Caco-2 (cell line): ENCODE data around the gene KREMEN1. TPM values are rescaled to one million over a fixed set of nuclear protein-coding genes. Genes with fewer than 3 reads are reported as not detected.

Experiments used
- BruUV-seq: library from RNA; stranded (reverse); fragments of 400-500 nt; replicated peaks from 2 replicates; lab custom pipeline; 2021; lab: Mats Ljungman, UMichigan
- CTCF ChIA-PET: fragments of 300-600 bp; sonication (Branson Sonifier 250); formaldehyde crosslinking; loops from one replicate; lab custom pipeline; 2022; ENCODE audit warnings: antibody characterized with exemption; lab: Charles Lee
- POLR2A ChIA-PET: fragments of 300-600 bp; sonication (Branson Sonifier 250); formaldehyde crosslinking; loops from one replicate; lab custom pipeline; 2022; ENCODE audit warnings: antibody characterized with exemption; lab: Charles Lee
- DNase-seq, 2 experiments: peaks; one replicate each; pipeline versions ENCODE4 v3.0.0 to v3.0.0-alpha.2; 2020 to 2022
- H3K27me3 ChIP-seq: replicated peaks from 2 replicates; pipeline ENCODE4 v1.6.0; 2011; ENCODE audit warnings: low read length; ENCODE audit not compliant: control insufficient read depth, insufficient read depth
- H3K36me3 ChIP-seq: 2 replicates; pipeline ENCODE4 v1.5.1; 2011; ENCODE audit warnings: low read length; ENCODE audit not compliant: control insufficient read depth, insufficient read depth
- H3K4me1 ChIP-seq: fragments of 250-450 bp; sonication (Bioruptor Pico); 2 replicates; pipeline ENCODE4 v1.5.1; 2020; ENCODE audit warnings: mild to moderate bottlenecking
- H3K4me3 ChIP-seq: 2 replicates; pipeline ENCODE4 v1.5.1; 2011; ENCODE audit warnings: low read depth, mild to moderate bottlenecking, control low read depth, low read length
- H3K9me3 ChIP-seq: fragments of 250-450 bp; sonication (Bioruptor Pico); 2 replicates; pipeline ENCODE4 v1.5.1; 2020; ENCODE audit warnings: mild to moderate bottlenecking, moderate library complexity
- H3K27ac Mint-ChIP-seq: one replicate; pipeline ENCODE4 v1.8.0; 2022; ENCODE audit warnings: mixed read lengths; ENCODE audit not compliant: unreplicated experiment
- H3K27me3 Mint-ChIP-seq: one replicate; pipeline ENCODE4 v1.8.0; 2022; ENCODE audit warnings: mixed read lengths; ENCODE audit not compliant: insufficient read depth, unreplicated experiment
- H3K36me3 Mint-ChIP-seq: one replicate; pipeline ENCODE4 v1.8.0; 2022; ENCODE audit warnings: mild to moderate bottlenecking, mixed read lengths; ENCODE audit not compliant: insufficient read depth, unreplicated experiment
- H3K4me1 Mint-ChIP-seq: one replicate; pipeline ENCODE4 v1.8.0; 2022; ENCODE audit warnings: low read depth, mixed read lengths; ENCODE audit not compliant: unreplicated experiment
- H3K4me3 Mint-ChIP-seq: one replicate; pipeline ENCODE4 v1.8.0; 2022; ENCODE audit warnings: mild to moderate bottlenecking, moderate library complexity, mixed read lengths; ENCODE audit not compliant: unreplicated experiment
- H3K9me3 Mint-ChIP-seq: one replicate; pipeline ENCODE4 v1.8.0; 2022; ENCODE audit warnings: mixed read lengths; ENCODE audit not compliant: unreplicated experiment
- CTCF ChIP-seq, 2 experiments: fragments of 200-600 bp in 1 of 2; IDR thresholded peaks; 1 replicate in 1 of 2; 2 replicates in 1 of 2; pipeline versions ENCODE4 v1.5.1 to v1.8.0; 2011 to 2022; ENCODE audit warnings: antibody characterized with exemption in 1 of 2, control low read depth in 1 of 2, inconsistent platforms in 1 of 2, low read depth in 1 of 2, low read length in 1 of 2, mild to moderate bottlenecking in 1 of 2, moderate library complexity in 1 of 2; ENCODE audit not compliant: insufficient read depth in 1 of 2, severe bottlenecking in 1 of 2, unreplicated experiment in 1 of 2
- intact Hi-C: fragments of 100-400 bp; cut with micrococcal nuclease; formaldehyde crosslinking; loops from one replicate; pipeline ENCODE4 v1.10.0; 2022; ENCODE audit not compliant: unreplicated experiment
- total RNA-seq: library from RNA; stranded (reverse); gene quantifications from 2 replicates; pipeline ENCODE4 v1.2.3, GENCODE V29; 2022

KREMEN1 gene
- total RNA-seq, 1 experiment from 2014 or later = 29.7 TPM

GRCh38 chr22:29204455-29205183, 131.8 kb downstream of the KREMEN1 start:
- Histone ChIP-seq H3K4me1 (peaks cover 4% of the 10 kb centered on the region; the same call in 1 of the 2 replicates), H3K4me3 (no peak overlapping the region), H3K27me3 (no peaks in the 10 kb centered on the region), H3K9me3 (no peaks in the 10 kb centered on the region), H3K36me3 (no peaks in the 10 kb centered on the region)
- POLR2A ChIA-PET = interaction anchor here (1.8 kb wide), 1 partner anchor 41 kb away, joined by 8 read pairs; no protein-coding TSS in a partner anchor
- Mint-ChIP-seq H3K9me3 (no peaks in the 10 kb centered on the region), H3K36me3 (no peaks in the 10 kb centered on the region), H3K4me3 (peak overlapping the region; percentile 78), H3K4me1 (no peaks in the 10 kb centered on the region), H3K27me3 (no peaks in the 10 kb centered on the region), H3K27ac (no peak overlapping the region)
- CTCF ChIA-PET = interaction anchor here (0.7 to 4.2 kb wide), 4 partner anchors 9 to 396 kb away, joined by 3 to 40 read pairs (median 5); no protein-coding TSS in a partner anchor
- no peak for TF ChIP-seq CTCF (IDR thresholded peaks at IDR 0.05; ENCODE audit: insufficient read depth in 1 of 2, low read depth in 1 of 2, low read length in 1 of 2, severe bottlenecking in 1 of 2, unreplicated experiment in 1 of 2)
- intact Hi-C loops = loop anchor here (10.0 kb wide), 1 partner anchor 170 kb away; no protein-coding TSS in a partner anchor
- DNase-seq = no peak
- no TSS peak for BruUV-seq

- Mint-ChIP-seq H3K36me3 (no peaks in the 10 kb centered on the region), H3K9me3 (no peaks in the 10 kb centered on the region), H3K27ac (no peak overlapping the region), H3K4me1 (no peaks in the 10 kb centered on the region), H3K27me3 (no peaks in the 10 kb centered on the region), H3K4me3 (peak overlapping the region; percentile 78)
- no TSS peak for BruUV-seq
- no peak for TF ChIP-seq CTCF (IDR thresholded peaks at IDR 0.05; ENCODE audit: insufficient read depth in 1 of 2, low read depth in 1 of 2, low read length in 1 of 2, severe bottlenecking in 1 of 2, unreplicated experiment in 1 of 2)
- Histone ChIP-seq H3K4me3 (peak overlapping the region; percentile 89), H3K36me3 (no peaks in the 10 kb centered on the region), H3K9me3 (no peaks in the 10 kb centered on the region), H3K4me1 (peaks cover 4% of the 10 kb centered on the region; the same call in 1 of the 2 replicates), H3K27me3 (no peaks in the 10 kb centered on the region)
- POLR2A ChIA-PET = interaction anchor here (1.8 kb wide), 1 partner anchor 40 kb away, joined by 8 read pairs; no protein-coding TSS in a partner anchor
- DNase-seq = no peak
- CTCF ChIA-PET = interaction anchor here (1.0 to 4.2 kb wide), 7 partner anchors 9 to 54 kb away, joined by 3 to 40 read pairs (median 4); no protein-coding TSS in a partner anchor
- intact Hi-C loops = loop anchor here (10.0 kb wide), 1 partner anchor 170 kb away; no protein-coding TSS in a partner anchor
Observed at GRCh38 chr22:29205252-29205593, 132.4 kb downstream of the KREMEN1 start.

- H3K4me1 ChIP-seq = peaks cover 4% of the 10 kb centered on the region; the same call in 1 of the 2 replicates
- H3K9me3 ChIP-seq = no peaks in the 10 kb centered on the region
- Mint-ChIP-seq H3K27me3 (no peaks in the 10 kb centered on the region), H3K36me3 (no peaks in the 10 kb centered on the region), H3K4me1 (no peaks in the 10 kb centered on the region), H3K27ac (peak within 1 kb of the TSS; percentile 84), H3K4me3 (peak within 1 kb of the TSS; percentile 78), H3K9me3 (no peaks in the 10 kb centered on the region)
- ChIA-PET POLR2A (interaction anchor here (0.5 to 1.8 kb wide), 4 partner anchors 14 to 507 kb away, joined by 4 to 8 read pairs (median 6); no protein-coding TSS in a partner anchor), CTCF (interaction anchor here (0.6 to 2.4 kb wide), 8 partner anchors 10 to 130 kb away, joined by 3 to 33 read pairs (median 4); no protein-coding TSS in a partner anchor)
- no peaks in the 10 kb centered on the region for H3K36me3 ChIP-seq
- H3K27me3 ChIP-seq = no peaks in the 10 kb centered on the region
- TF ChIP-seq CTCF (IDR thresholded peaks at IDR 0.05; ENCODE audit: insufficient read depth in 1 of 2, low read depth in 1 of 2, low read length in 1 of 2, severe bottlenecking in 1 of 2, unreplicated experiment in 1 of 2) = peak; percentile 7 to 34
- BruUV-seq = no TSS peak
- H3K4me3 ChIP-seq = peak within 1 kb of the TSS; percentile 89
- intact Hi-C loops = loop anchor here (1.0 to 10.0 kb wide), 2 partner anchors 40 to 169 kb away; no protein-coding TSS in a partner anchor
- peak; percentile 58 to 83 for DNase-seq
Observed at GRCh38 chr22:29205594-29206371, 132.9 kb downstream of the KREMEN1 start, which contains the start of gene EMID1. Gene EMID1, plus strand, starts transcription at chr22:29205896. Its CDS starts 143 bp downstream, at chr22:29206039.
